PFSK-1 (cell line): ENCODE results near the gene NHLRC2.

ENCODE experiments used
- POLR2AphosphoS5 ChIP-seq: IDR thresholded peaks from 2 replicates; pipeline ENCODE4 v1.6.1; 2012; ENCODE audit warnings: low read depth, mild to moderate bottlenecking, control low read depth, low read length, moderate library complexity
- SIN3A ChIP-seq: IDR thresholded peaks from 2 replicates; pipeline ENCODE4 v1.6.1; 2012; ENCODE audit warnings: mild to moderate bottlenecking, low read length, moderate library complexity, borderline replicate concordance; ENCODE audit not compliant: insufficient read depth
- TAF1 ChIP-seq: IDR thresholded peaks from 2 replicates; pipeline ENCODE4 v1.6.1; 2012; ENCODE audit warnings: low read length, control low read depth, borderline replicate concordance; ENCODE audit not compliant: insufficient read depth
- TF ChIP-seq, protein P1 (sequence below), 2 experiments: IDR thresholded peaks; 2 replicates each; pipeline versions ENCODE4 v1.6.1 to v1.8.0; 2011 to 2012; ENCODE audit warnings: low read depth in 2 of 2, low read length in 2 of 2, control low read depth in 1 of 2, inconsistent platforms in 1 of 2, mild to moderate bottlenecking in 1 of 2, moderate library complexity in 1 of 2; ENCODE audit not compliant: insufficient read depth in 1 of 2

DNA sequence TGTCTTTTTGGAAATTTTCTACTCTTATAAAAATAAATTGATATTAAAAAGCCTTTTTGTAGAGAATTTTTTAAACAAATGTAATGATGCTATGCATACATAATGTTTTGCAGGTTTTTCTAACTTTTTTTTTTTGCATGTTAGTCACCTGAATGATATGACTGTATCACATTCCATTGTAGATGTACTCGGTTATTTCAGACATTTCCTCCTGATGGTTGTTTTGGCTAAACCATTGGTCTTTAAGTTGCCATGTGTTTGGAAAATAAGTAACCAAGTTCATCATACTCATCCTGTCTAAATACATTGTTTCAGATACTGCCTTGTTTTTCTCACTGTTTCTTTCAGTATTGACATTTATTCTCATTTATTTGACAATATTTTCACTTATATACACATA, 25.8 kb downstream of the NHLRC2 start:
- TF ChIP-seq POLR2AphosphoS5 (no peak), TAF1 (no peak), SIN3A (no peak)
- TF ChIP-seq, protein P1, sequence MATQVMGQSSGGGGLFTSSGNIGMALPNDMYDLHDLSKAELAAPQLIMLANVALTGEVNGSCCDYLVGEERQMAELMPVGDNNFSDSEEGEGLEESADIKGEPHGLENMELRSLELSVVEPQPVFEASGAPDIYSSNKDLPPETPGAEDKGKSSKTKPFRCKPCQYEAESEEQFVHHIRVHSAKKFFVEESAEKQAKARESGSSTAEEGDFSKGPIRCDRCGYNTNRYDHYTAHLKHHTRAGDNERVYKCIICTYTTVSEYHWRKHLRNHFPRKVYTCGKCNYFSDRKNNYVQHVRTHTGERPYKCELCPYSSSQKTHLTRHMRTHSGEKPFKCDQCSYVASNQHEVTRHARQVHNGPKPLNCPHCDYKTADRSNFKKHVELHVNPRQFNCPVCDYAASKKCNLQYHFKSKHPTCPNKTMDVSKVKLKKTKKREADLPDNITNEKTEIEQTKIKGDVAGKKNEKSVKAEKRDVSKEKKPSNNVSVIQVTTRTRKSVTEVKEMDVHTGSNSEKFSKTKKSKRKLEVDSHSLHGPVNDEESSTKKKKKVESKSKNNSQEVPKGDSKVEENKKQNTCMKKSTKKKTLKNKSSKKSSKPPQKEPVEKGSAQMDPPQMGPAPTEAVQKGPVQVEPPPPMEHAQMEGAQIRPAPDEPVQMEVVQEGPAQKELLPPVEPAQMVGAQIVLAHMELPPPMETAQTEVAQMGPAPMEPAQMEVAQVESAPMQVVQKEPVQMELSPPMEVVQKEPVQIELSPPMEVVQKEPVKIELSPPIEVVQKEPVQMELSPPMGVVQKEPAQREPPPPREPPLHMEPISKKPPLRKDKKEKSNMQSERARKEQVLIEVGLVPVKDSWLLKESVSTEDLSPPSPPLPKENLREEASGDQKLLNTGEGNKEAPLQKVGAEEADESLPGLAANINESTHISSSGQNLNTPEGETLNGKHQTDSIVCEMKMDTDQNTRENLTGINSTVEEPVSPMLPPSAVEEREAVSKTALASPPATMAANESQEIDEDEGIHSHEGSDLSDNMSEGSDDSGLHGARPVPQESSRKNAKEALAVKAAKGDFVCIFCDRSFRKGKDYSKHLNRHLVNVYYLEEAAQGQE (IDR thresholded peaks at IDR 0.05; ENCODE audit: insufficient read depth in 1 of 2, low read depth in 2 of 2, low read length in 2 of 2) = no peak
